Activated CD4-positive, alpha-beta T cell treated with anti-CD3 and anti-CD28 coated beads for 24 hours (primary cell): ENCODE results near the gene PSMD11.
"Not testable (repeated sequence)": the region's sequence is repeated elsewhere in the genome, so short reads cannot be mapped to it uniquely, and the experiment has no call there.

Source experiments
- DNase-seq, 2 donors: peaks; one replicate each; pipeline ENCODE4 v3.0.0-alpha.2; 2020; ENCODE audit warnings: low read depth in 2 of 2

Gene PSMD11

GRCh38 chr17:32444301-32445073 lies at the start of gene PSMD11:
TSS of gene PSMD11 (plus strand) at chr17:32444510. CDS start at chr17:32444524, 14 bp downstream.
- peak; percentile 98 to 99 for DNase-seq

GRCh38 chr17:32396343-32396742 lies 48.0 kb upstream of the PSMD11 start:
- no peak for DNase-seq

- DNase-seq = no peak
Observed at GRCh38 chr17:32398946-32399345, 45.4 kb upstream of the PSMD11 start.

- DNase-seq = not testable (repeated sequence)
Observed at GRCh38 chr17:32410085-32410484, 34.2 kb upstream of the PSMD11 start.

GRCh38 chr17:32426894-32427293 lies 17.4 kb upstream of the PSMD11 start:
- no peak for DNase-seq

GRCh38 chr17:32429598-32429997 lies 14.7 kb upstream of the PSMD11 start:
- no peak for DNase-seq

GRCh38 chr17:32440722-32441121 lies 3.6 kb upstream of the PSMD11 start:
- no peak for DNase-seq

- no peak for DNase-seq
Observed at GRCh38 chr17:32441886-32442285, 2.4 kb upstream of the PSMD11 start.

- no peak for DNase-seq
Observed at GRCh38 chr17:32443827-32444300, 446 bp upstream of the PSMD11 start.

GRCh38 chr17:32445074-32445415 lies 735 bp downstream of the PSMD11 start:
- peak; percentile 12 to 22 for DNase-seq

GRCh38 chr17:32445497-32445896 lies 1.2 kb downstream of the PSMD11 start:
- DNase-seq = no peak

GRCh38 chr17:32445971-32446370 lies 1.7 kb downstream of the PSMD11 start:
- no peak for DNase-seq

GRCh38 chr17:32446949-32447348 lies 2.6 kb downstream of the PSMD11 start:
- no peak for DNase-seq

GRCh38 chr17:32449963-32450362 lies 5.7 kb downstream of the PSMD11 start:
- no peak for DNase-seq

- not testable (repeated sequence) for DNase-seq
Observed at GRCh38 chr17:32450379-32450778, 6.1 kb downstream of the PSMD11 start.

GRCh38 chr17:32451879-32452278 lies 7.6 kb downstream of the PSMD11 start:
- no peak for DNase-seq

- DNase-seq = no peak
Observed at GRCh38 chr17:32452281-32452680, 8.0 kb downstream of the PSMD11 start.

GRCh38 chr17:32453370-32453769 lies 9.1 kb downstream of the PSMD11 start:
- DNase-seq = no peak

GRCh38 chr17:32458371-32458770 lies 14.1 kb downstream of the PSMD11 start:
- DNase-seq = no peak

- DNase-seq = no peak
Observed at GRCh38 chr17:32460054-32460453, 15.7 kb downstream of the PSMD11 start.

GRCh38 chr17:32461498-32461852 lies 17.2 kb downstream of the PSMD11 start:
- DNase-seq = no peak

- DNase-seq = peak; percentile 57 to 65
Observed at GRCh38 chr17:32461853-32462617, 17.7 kb downstream of the PSMD11 start.

- no peak for DNase-seq
Observed at GRCh38 chr17:32463304-32463703, 19.0 kb downstream of the PSMD11 start.
